Ascending aorta (tissue), 2 donors: Measurements from ENCODE around the gene ADAMTS19. TPM values are rescaled to one million over a fixed set of nuclear protein-coding genes. Genes with fewer than 3 reads are reported as not detected.

Source experiments
- DNase-seq, 2 donors: peaks; one replicate each; pipeline ENCODE4 v3.0.0-alpha.2; 2019; ENCODE audit warnings: low spot score in 2 of 2
- H3K27ac ChIP-seq, 2 donors: fragments of 200-600 bp; sonication (generic); one replicate each; pipeline ENCODE4 v1.5.1; 2016 to 2017; ENCODE audit warnings: mild to moderate bottlenecking in 1 of 2
- H3K27me3 ChIP-seq: fragments of 200-600 bp; sonication (generic); one replicate; pipeline ENCODE4 v1.5.1; 2017
- H3K36me3 ChIP-seq, 2 donors: fragments of 200-600 bp; sonication (generic); one replicate each; pipeline ENCODE4 v1.5.1; 2016
- H3K4me1 ChIP-seq, 2 donors: fragments of 200-600 bp; sonication (generic); one replicate each; pipeline ENCODE4 v1.5.1; 2016 to 2017; ENCODE audit warnings: mild to moderate bottlenecking in 1 of 2
- H3K4me3 ChIP-seq, 2 donors: fragments of 200-600 bp; sonication (generic); one replicate each; pipeline ENCODE4 v1.5.1; 2016 to 2017; ENCODE audit warnings: mild to moderate bottlenecking in 1 of 2
- H3K9me3 ChIP-seq, 2 donors: fragments of 200-600 bp; sonication (generic); one replicate each; pipeline ENCODE4 v1.5.1; 2016
- CTCF ChIP-seq, 3 experiments: fragments of 200-600 bp in 2 of 3; fragments of 450-650 bp in 1 of 3; sonication (generic) in 2 of 3; IDR thresholded peaks; one replicate each; pipeline ENCODE4 v1.5.1; 2016 to 2019; ENCODE audit warnings: antibody characterized with exemption in 3 of 3, mild to moderate bottlenecking in 1 of 3, moderate library complexity in 1 of 3
- intact Hi-C: fragments of 100-400 bp; cut with DNase I; formaldehyde crosslinking; loops from one replicate; pipeline ENCODE4 v1.15.1; 2023
- total RNA-seq: library from RNA; depleted of rRNA; stranded (reverse); fragments of >200 nt; gene quantifications from one replicate; pipeline ENCODE4 v1.1.0, GENCODE V29; 2016

ADAMTS19 gene
- total RNA-seq: 0.32 TPM

GRCh38 chr5:129459777-129460671 is at the start of gene ADAMTS19:
ADAMTS19 (plus strand) TSS chr5:129460298; CDS start chr5:129460392, 94 bp downstream.
- H3K4me1 ChIP-seq: no peaks in the 10 kb centered on the region
- intact Hi-C loops: no loop called here
- DNase-seq: peak in 1 of 2 donors; percentile 61
- H3K27me3 ChIP-seq: no peaks in the 10 kb centered on the region
- no peak for TF ChIP-seq CTCF (IDR thresholded peaks at IDR 0.05)
- no peaks in the 10 kb centered on the region for H3K9me3 ChIP-seq
- no peaks in the 10 kb centered on the region for H3K36me3 ChIP-seq
- H3K4me3 ChIP-seq: peak within 1 kb of the TSS; percentile 51 to 64
- no peak within 1 kb of the TSS for H3K27ac ChIP-seq

DNA sequence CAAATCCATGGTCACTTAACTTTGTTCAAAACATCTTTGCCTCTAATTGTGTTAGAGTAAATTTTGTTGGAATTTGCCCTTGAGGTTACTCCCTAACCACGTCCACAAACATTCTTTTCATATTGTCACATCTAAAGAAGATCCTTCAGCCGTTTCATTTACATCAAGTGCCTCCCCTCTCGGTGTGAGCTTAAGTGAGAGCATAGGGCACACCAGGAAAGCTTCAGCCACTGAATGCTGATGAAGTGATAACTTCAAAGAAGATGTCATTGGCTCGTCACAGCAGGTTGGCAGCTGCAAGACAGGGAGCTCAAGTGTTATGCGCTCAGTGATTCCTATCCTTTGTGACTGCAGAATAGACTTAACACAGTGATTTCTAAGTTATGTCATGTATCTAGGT is 49.6 kb upstream of the ADAMTS19 start:
- Histone ChIP-seq H3K27ac (no peak overlapping the region), H3K4me3 (no peak overlapping the region), H3K4me1 (no peaks in the 10 kb centered on the region), H3K27me3 (no peaks in the 10 kb centered on the region), H3K9me3 (no peaks in the 10 kb centered on the region), H3K36me3 (no peaks in the 10 kb centered on the region)
- DNase-seq: no peak
- intact Hi-C loops: no loop called here
- no peak for TF ChIP-seq CTCF (IDR thresholded peaks at IDR 0.05)

- H3K27ac ChIP-seq: no peak overlapping the region
- H3K27me3 ChIP-seq: no peaks in the 10 kb centered on the region
- H3K4me1 ChIP-seq: no peaks in the 10 kb centered on the region
- intact Hi-C loops: no loop called here
- no peak overlapping the region for H3K4me3 ChIP-seq
- H3K36me3 ChIP-seq: no peaks in the 10 kb centered on the region
- no peak for TF ChIP-seq CTCF (IDR thresholded peaks at IDR 0.05)
- DNase-seq: no peak
- H3K9me3 ChIP-seq: no peaks in the 10 kb centered on the region
These were observed 47.4 kb upstream of the ADAMTS19 start for GRCh38 chr5:129412721-129413120.

DNA sequence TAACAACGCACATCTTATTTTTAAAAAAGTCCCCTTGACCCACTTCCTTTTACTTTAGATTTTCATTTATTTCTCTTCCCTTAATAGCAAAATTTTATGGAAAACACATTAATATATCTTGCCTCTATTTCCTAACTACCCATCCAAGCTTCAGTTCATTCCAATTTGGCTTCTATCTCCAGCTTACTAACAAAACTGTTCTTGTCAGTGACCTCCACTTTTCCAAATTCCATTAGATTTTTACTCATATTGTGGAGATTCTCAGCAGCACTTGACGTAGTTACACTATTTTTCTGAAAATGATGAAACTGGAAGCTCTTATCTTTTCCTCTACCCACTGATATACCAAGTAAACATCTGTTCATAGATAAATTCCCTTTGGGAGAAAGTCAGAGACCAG is 46.5 kb upstream of the ADAMTS19 start:
- Histone ChIP-seq H3K27me3 (no peaks in the 10 kb centered on the region), H3K4me3 (no peak overlapping the region), H3K9me3 (no peaks in the 10 kb centered on the region), H3K36me3 (no peaks in the 10 kb centered on the region), H3K27ac (no peak overlapping the region), H3K4me1 (no peaks in the 10 kb centered on the region)
- TF ChIP-seq CTCF (IDR thresholded peaks at IDR 0.05): no peak
- intact Hi-C loops: no loop called here
- DNase-seq: no peak

DNA sequence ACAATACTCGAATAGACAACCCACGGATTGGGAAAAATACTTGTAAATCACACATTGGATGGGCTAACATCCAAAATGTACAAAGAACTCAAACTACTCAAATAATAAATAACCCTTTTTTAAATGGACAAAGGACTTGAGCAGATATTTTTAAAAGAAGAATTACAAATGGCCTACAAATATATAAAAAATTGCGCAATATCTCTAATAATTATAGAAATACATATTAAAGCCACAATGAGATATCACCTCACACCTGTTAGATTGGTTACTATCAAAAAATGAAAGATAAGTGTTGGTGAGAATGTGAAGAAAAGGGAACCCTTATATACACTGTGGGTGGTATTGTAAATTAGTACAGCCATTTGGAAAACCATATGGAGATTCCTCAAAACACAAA is 40.8 kb upstream of the ADAMTS19 start:
- no peak overlapping the region for H3K4me3 ChIP-seq
- no peaks in the 10 kb centered on the region for H3K4me1 ChIP-seq
- intact Hi-C loops: no loop called here
- no peak overlapping the region for H3K27ac ChIP-seq
- H3K9me3 ChIP-seq: no peaks in the 10 kb centered on the region
- TF ChIP-seq CTCF (IDR thresholded peaks at IDR 0.05): no peak
- H3K27me3 ChIP-seq: no peaks in the 10 kb centered on the region
- no peak for DNase-seq
- no peaks in the 10 kb centered on the region for H3K36me3 ChIP-seq
